HCT116 (cell line): ENCODE results near the gene ADGRE2. TPM values are rescaled to one million over a fixed set of nuclear protein-coding genes. Genes with fewer than 3 reads are reported as not detected.

Source experiments
- ATAC-seq: fragments of 200-7000 bp; cut with Tn5 transposase; 2 replicates; pipeline ENCODE4 v1.9.1; 2020; ENCODE audit warnings: mild to moderate bottlenecking, moderate library complexity
- BruUV-seq: library from RNA; stranded (reverse); fragments of 400-500 nt; replicated peaks from 2 replicates; lab custom pipeline; 2021; lab: Mats Ljungman, UMichigan
- CTCF ChIA-PET: fragments of 300-600 bp; sonication (Branson Sonifier 250); formaldehyde crosslinking; loops from one replicate; lab custom pipeline; 2021; ENCODE audit warnings: antibody characterized with exemption; lab: Charles Lee
- POLR2A ChIA-PET: fragments of 300-600, 350-600 bp; sonication (Branson Sonifier 250); formaldehyde crosslinking; loops from one replicate; lab custom pipeline; 2021; ENCODE audit warnings: antibody characterized with exemption; lab: Charles Lee
- RAD21 ChIA-PET, 2 experiments: fragments of 300-600 bp; sonication (Branson Sonifier 250); formaldehyde crosslinking; loops; one replicate each; lab custom pipeline; 2023; ENCODE audit warnings: low total read pairs in 2 of 2; ENCODE audit not compliant: uncharacterized antibody in 2 of 2, unreplicated experiment in 2 of 2, low non-redundant PET in 1 of 2; lab: Charles Lee
- DNase-seq: peaks from one replicate; pipeline ENCODE4 v3.0.0-alpha.2; 2010; ENCODE audit warnings: low read depth, low spot score
- H2AFZ ChIP-seq: fragments of 200-600 bp; shearing (Covaris generic), sonication (generic); 2 replicates; pipeline ENCODE4 v1.6.1; 2017; ENCODE audit warnings: low read depth, mixed run types, mixed read lengths, antibody characterized with exemption, low read length; ENCODE audit not compliant: poor library complexity, severe bottlenecking
- H3K27ac ChIP-seq: 2 replicates; pipeline ENCODE4 v1.5.1; 2012; ENCODE audit warnings: low read depth, low read length
- H3K27me3 ChIP-seq: fragments of 200-600 bp; sonication (generic); 2 replicates; pipeline ENCODE4 v1.6.1; 2016; ENCODE audit warnings: mixed run types, low read length, mixed read lengths; ENCODE audit not compliant: insufficient read depth
- H3K36me3 ChIP-seq, 2 experiments: fragments of 200-500 bp in 1 of 2; fragments of 200-600 bp in 1 of 2; sonication (Bioruptor generic) in 1 of 2; sonication (generic) in 1 of 2; 2 replicates each; pipeline versions ENCODE4 v1.5.1 to v1.6.1; 2014 to 2016; ENCODE audit warnings: low read length in 2 of 2, inconsistent platforms in 1 of 2, mixed read lengths in 1 of 2, mixed run types in 1 of 2; ENCODE audit not compliant: insufficient read depth in 2 of 2, control insufficient read depth in 1 of 2
- H3K4me1 ChIP-seq, 2 experiments: fragments of 200-600 bp in 1 of 2; sonication (generic) in 1 of 2; 2 replicates each; pipeline versions ENCODE4 v1.5.1 to v1.6.1; 2012 to 2017; ENCODE audit warnings: low read length in 2 of 2, inconsistent platforms in 1 of 2, mild to moderate bottlenecking in 1 of 2, mixed read lengths in 1 of 2, mixed run types in 1 of 2, moderate library complexity in 1 of 2; ENCODE audit not compliant: insufficient read depth in 2 of 2, control insufficient read depth in 1 of 2
- H3K4me2 ChIP-seq: fragments of 200-600 bp; sonication (generic); 2 replicates; pipeline ENCODE4 v1.6.1; 2017; ENCODE audit warnings: mixed run types, low read length, mixed read lengths
- H3K4me3 ChIP-seq, 2 experiments: fragments of 200-600 bp in 1 of 2; sonication (generic) in 1 of 2; replicated peaks in 1 of 2; 2 replicates each; pipeline ENCODE4 v1.5.1; 2011 to 2016; ENCODE audit warnings: low read length in 2 of 2, control low read depth in 1 of 2, low read depth in 1 of 2, mild to moderate bottlenecking in 1 of 2, mixed read lengths in 1 of 2, mixed run types in 1 of 2
- H3K79me2 ChIP-seq: fragments of 200-600 bp; sonication (generic); 2 replicates; pipeline ENCODE4 v1.6.1; 2017; ENCODE audit warnings: mild to moderate bottlenecking, mixed run types, low read length, moderate library complexity, mixed read lengths; ENCODE audit not compliant: insufficient read depth
- H3K9ac ChIP-seq: fragments of 200-600 bp; sonication (generic); 2 replicates; pipeline ENCODE4 v1.6.1; 2016; ENCODE audit warnings: low read length, mixed read lengths
- H3K9me2 ChIP-seq: fragments of 200-600 bp; sonication (generic), shearing (Covaris generic); 2 replicates; pipeline ENCODE4 v1.6.1; 2017; ENCODE audit warnings: mixed run types, mild to moderate bottlenecking, moderate library complexity; ENCODE audit not compliant: insufficient read depth
- H3K9me3 ChIP-seq, 2 experiments: fragments of 200-500 bp in 1 of 2; fragments of 200-600 bp in 1 of 2; sonication (Bioruptor generic) in 1 of 2; sonication (generic) in 1 of 2; 2 replicates each; pipeline ENCODE4 v1.6.1; 2014 to 2017; ENCODE audit warnings: low read length in 2 of 2, mixed read lengths in 2 of 2, inconsistent platforms in 1 of 2, low read depth in 1 of 2, mild to moderate bottlenecking in 1 of 2, mixed run types in 1 of 2, moderate library complexity in 1 of 2; ENCODE audit not compliant: control insufficient read depth in 1 of 2, insufficient read depth in 1 of 2
- H4K20me1 ChIP-seq: fragments of 200-600 bp; sonication (generic), shearing (Covaris generic); 2 replicates; pipeline ENCODE4 v1.6.1; 2017; ENCODE audit warnings: mixed run types, mild to moderate bottlenecking, moderate library complexity; ENCODE audit not compliant: insufficient read depth
- CBX3 ChIP-seq: IDR thresholded peaks from 2 replicates; pipeline ENCODE4 v1.6.1; 2012; ENCODE audit warnings: low read depth
- CEBPB ChIP-seq: IDR thresholded peaks from 2 replicates; pipeline ENCODE4 v1.6.1; 2012; ENCODE audit warnings: low read depth
- EZH2phosphoT487 ChIP-seq: fragments of 200-600 bp; IDR thresholded peaks from 2 replicates; pipeline ENCODE4 v1.6.1; 2018; ENCODE audit warnings: antibody characterized with exemption, borderline replicate concordance
- POLR2AphosphoS5 ChIP-seq: IDR thresholded peaks from 2 replicates; pipeline ENCODE4 v1.6.1; 2011; ENCODE audit warnings: mild to moderate bottlenecking, low read depth, low read length, moderate library complexity
- RAD21 ChIP-seq: IDR thresholded peaks from 2 replicates; pipeline ENCODE4 v1.6.1; 2012; ENCODE audit warnings: low read depth, mild to moderate bottlenecking
- TCF7L2 ChIP-seq: IDR thresholded peaks from 2 replicates; pipeline ENCODE4 v1.7.0; 2011; ENCODE audit warnings: borderline replicate concordance, inconsistent platforms; ENCODE audit not compliant: insufficient read depth, insufficient read length; ENCODE audit errors: extremely low read depth
- ZFX ChIP-seq: fragments of 450-650 bp; IDR thresholded peaks from 2 replicates; pipeline ENCODE4 v1.6.1; 2017
- ZNF274 ChIP-seq: fragments of 200-500 bp; sonication (Bioruptor generic); IDR thresholded peaks from 2 replicates; pipeline ENCODE4 v1.6.1; 2014; ENCODE audit warnings: mild to moderate bottlenecking, low read depth, low read length, inconsistent platforms
- intact Hi-C: fragments of 100-400 bp; cut with micrococcal nuclease; formaldehyde crosslinking; loops from 2 replicates; pipeline ENCODE4 v1.10.0; 2022
- total RNA-seq: library from RNA; stranded (reverse); gene quantifications from one replicate; pipeline ENCODE4 v1.2.1, GENCODE V29; 2021; ENCODE audit not compliant: unreplicated experiment
- TF ChIP-seq, protein P1 (sequence below): IDR thresholded peaks from 2 replicates; pipeline ENCODE4 v1.6.1; 2011; ENCODE audit warnings: mild to moderate bottlenecking, low read length, moderate library complexity; ENCODE audit not compliant: insufficient replicate concordance; ENCODE audit errors: extremely low read depth
- TF ChIP-seq, protein P2 (sequence below), 3 experiments: fragments of 200-600 bp in 1 of 3; sonication (generic) in 1 of 3; IDR thresholded peaks in 2 of 3; conservative IDR thresholded peaks in 1 of 3; 2 replicates each; pipeline ENCODE4 v1.5.1; 2012 to 2017; ENCODE audit warnings: low read depth in 2 of 3, low read length in 2 of 3, antibody characterized with exemption in 1 of 3, borderline replicate concordance in 1 of 3, control low read depth in 1 of 3, mild to moderate bottlenecking in 1 of 3, mixed read lengths in 1 of 3, mixed run types in 1 of 3, moderate library complexity in 1 of 3; ENCODE audit not compliant: insufficient read depth in 1 of 3
- TF ChIP-seq, protein P3 (sequence below): IDR thresholded peaks from 2 replicates; pipeline ENCODE4 v1.6.1; 2012

ADGRE2 gene
- total RNA-seq, 1 experiment from 2014 or later: 8.4 TPM

DNA sequence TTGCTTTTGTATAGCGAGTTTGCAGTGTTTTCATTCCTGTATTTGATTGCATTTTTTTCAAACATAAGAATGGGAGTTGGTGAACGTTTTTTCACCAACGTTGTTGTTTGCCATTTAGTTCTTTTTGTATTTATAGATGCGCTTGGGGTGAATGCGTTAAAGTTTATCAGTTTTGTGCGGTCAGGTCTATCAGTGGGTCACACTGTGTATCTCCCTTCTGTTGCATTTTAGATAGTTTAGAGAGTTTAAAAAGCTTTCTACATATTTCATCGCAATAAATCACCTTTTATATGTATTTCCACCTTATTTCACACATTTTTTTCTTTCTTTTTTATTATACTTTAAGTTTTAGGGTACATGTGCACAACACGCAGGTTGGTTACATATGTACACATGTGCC, 40.2 kb upstream of the ADGRE2 start:
- CTCF ChIA-PET: no interaction called here
- BruUV-seq: no TSS peak
- H3K36me3 ChIP-seq: no peaks in the 10 kb centered on the region
- no peaks in the 10 kb centered on the region for H3K9me3 ChIP-seq
- H4K20me1 ChIP-seq: no peaks in the 10 kb centered on the region
- no peak overlapping the region for H3K9ac ChIP-seq
- H3K4me1 ChIP-seq: no peaks in the 10 kb centered on the region
- H3K9me2 ChIP-seq: no peaks in the 10 kb centered on the region
- H2AFZ ChIP-seq: no peak overlapping the region
- H3K79me2 ChIP-seq: no peaks in the 10 kb centered on the region
- ATAC-seq (no peak), DNase-seq (no peak)
- no peak overlapping the region for H3K27ac ChIP-seq
- POLR2A ChIA-PET: no interaction called here
- no peak overlapping the region for H3K4me2 ChIP-seq
- intact Hi-C loops: no loop called here
- H3K4me3 ChIP-seq: no peak overlapping the region
- no peak for TF ChIP-seq CBX3
- peaks cover 29% of the 10 kb centered on the region; the same call in 1 of the 2 replicates for H3K27me3 ChIP-seq
- RAD21 ChIA-PET: no interaction called here

DNA sequence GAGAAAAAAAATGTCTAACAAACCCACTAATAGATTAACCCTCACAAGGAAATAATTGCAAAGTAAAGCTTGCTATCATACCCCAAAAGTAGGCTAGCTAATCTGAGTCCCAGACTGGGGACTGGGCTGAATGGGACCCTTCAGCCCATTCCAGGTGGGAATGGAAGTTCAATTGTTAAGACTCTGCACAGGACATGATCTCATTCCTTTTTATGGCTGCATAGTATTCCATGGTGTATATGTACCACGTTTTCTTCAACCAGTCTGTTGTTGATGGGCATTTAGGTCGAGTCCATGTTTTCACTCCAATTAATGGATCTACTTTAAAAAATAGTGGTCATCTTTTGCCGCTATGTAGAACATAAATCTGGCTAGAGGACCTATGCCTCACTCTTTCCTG, 38.7 kb upstream of the ADGRE2 start:
- Histone ChIP-seq H3K27ac (no peak overlapping the region), H3K79me2 (no peaks in the 10 kb centered on the region), H3K9ac (no peak overlapping the region), H3K36me3 (no peaks in the 10 kb centered on the region), H4K20me1 (no peaks in the 10 kb centered on the region), H3K4me2 (no peak overlapping the region), H3K4me3 (no peak overlapping the region)
- RAD21 ChIA-PET: no interaction called here
- no peak for DNase-seq
- no peak for TF ChIP-seq ZNF274
- TF ChIP-seq, protein P1, sequence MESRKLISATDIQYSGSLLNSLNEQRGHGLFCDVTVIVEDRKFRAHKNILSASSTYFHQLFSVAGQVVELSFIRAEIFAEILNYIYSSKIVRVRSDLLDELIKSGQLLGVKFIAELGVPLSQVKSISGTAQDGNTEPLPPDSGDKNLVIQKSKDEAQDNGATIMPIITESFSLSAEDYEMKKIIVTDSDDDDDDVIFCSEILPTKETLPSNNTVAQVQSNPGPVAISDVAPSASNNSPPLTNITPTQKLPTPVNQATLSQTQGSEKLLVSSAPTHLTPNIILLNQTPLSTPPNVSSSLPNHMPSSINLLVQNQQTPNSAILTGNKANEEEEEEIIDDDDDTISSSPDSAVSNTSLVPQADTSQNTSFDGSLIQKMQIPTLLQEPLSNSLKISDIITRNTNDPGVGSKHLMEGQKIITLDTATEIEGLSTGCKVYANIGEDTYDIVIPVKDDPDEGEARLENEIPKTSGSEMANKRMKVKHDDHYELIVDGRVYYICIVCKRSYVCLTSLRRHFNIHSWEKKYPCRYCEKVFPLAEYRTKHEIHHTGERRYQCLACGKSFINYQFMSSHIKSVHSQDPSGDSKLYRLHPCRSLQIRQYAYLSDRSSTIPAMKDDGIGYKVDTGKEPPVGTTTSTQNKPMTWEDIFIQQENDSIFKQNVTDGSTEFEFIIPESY: no peak
- TF ChIP-seq, protein P2, sequence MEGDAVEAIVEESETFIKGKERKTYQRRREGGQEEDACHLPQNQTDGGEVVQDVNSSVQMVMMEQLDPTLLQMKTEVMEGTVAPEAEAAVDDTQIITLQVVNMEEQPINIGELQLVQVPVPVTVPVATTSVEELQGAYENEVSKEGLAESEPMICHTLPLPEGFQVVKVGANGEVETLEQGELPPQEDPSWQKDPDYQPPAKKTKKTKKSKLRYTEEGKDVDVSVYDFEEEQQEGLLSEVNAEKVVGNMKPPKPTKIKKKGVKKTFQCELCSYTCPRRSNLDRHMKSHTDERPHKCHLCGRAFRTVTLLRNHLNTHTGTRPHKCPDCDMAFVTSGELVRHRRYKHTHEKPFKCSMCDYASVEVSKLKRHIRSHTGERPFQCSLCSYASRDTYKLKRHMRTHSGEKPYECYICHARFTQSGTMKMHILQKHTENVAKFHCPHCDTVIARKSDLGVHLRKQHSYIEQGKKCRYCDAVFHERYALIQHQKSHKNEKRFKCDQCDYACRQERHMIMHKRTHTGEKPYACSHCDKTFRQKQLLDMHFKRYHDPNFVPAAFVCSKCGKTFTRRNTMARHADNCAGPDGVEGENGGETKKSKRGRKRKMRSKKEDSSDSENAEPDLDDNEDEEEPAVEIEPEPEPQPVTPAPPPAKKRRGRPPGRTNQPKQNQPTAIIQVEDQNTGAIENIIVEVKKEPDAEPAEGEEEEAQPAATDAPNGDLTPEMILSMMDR (IDR thresholded peaks at IDR 0.05 in 2 of 3, conservative IDR thresholded peaks at IDR 0.05 in 1 of 3; ENCODE audit: borderline replicate concordance in 1 of 3, insufficient read depth in 1 of 3, low read depth in 2 of 3, low read length in 2 of 3): no peak
- TF ChIP-seq ZFX: no peak
- TF ChIP-seq POLR2AphosphoS5: no peak
- TF ChIP-seq, protein P3, sequence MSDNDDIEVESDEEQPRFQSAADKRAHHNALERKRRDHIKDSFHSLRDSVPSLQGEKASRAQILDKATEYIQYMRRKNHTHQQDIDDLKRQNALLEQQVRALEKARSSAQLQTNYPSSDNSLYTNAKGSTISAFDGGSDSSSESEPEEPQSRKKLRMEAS: no peak
- TF ChIP-seq RAD21: no peak
- no peak for TF ChIP-seq EZH2phosphoT487
- no peak for TF ChIP-seq TCF7L2
- TF ChIP-seq CEBPB: no peak
- TF ChIP-seq, all 23 proteins: peak for 0
- POLR2A ChIA-PET: no interaction called here
- Histone ChIP-seq H3K9me3 (no peaks in the 10 kb centered on the region), H3K27me3 (peaks cover 22% of the 10 kb centered on the region; the same call in 1 of the 2 replicates), H2AFZ (no peak overlapping the region), H3K4me1 (no peaks in the 10 kb centered on the region), H3K9me2 (no peaks in the 10 kb centered on the region)
- CTCF ChIA-PET: no interaction called here
- no peak for ATAC-seq
- BruUV-seq: no TSS peak
- intact Hi-C loops: no loop called here
